ENCODE measurements around the gene BMP6.

GRCh38 chr6:7903673-7904072, 177.8 kb downstream of the BMP6 start:
- TF ChIP-seq CTCF (IDR thresholded peaks at IDR 0.05; ENCODE audit: low read depth, low read length) (no peak), EZH2phosphoT487 (IDR thresholded peaks at IDR 0.05; ENCODE audit: low read depth) (no peak)

All from OCI-LY3 (cell line).